DOHH2 (cell line): Measurements from ENCODE around the gene IL1RAPL1.

Experiments
- EZH2phosphoT487 ChIP-seq: fragments of 200-600 bp; sonication (generic); IDR thresholded peaks from 2 replicates; pipeline ENCODE4 v1.6.1; 2017; ENCODE audit warnings: borderline replicate concordance, mild to moderate bottlenecking, antibody characterized with exemption, low read length, moderate library complexity, mixed read lengths
- TF ChIP-seq, protein P1 (sequence below): fragments of 200-600 bp; sonication (generic); IDR thresholded peaks from one replicate; pipeline ENCODE4 v1.5.1; 2014; ENCODE audit warnings: antibody characterized with exemption, mild to moderate bottlenecking, low read depth, low read length; ENCODE audit not compliant: poor library complexity, severe bottlenecking

DNA sequence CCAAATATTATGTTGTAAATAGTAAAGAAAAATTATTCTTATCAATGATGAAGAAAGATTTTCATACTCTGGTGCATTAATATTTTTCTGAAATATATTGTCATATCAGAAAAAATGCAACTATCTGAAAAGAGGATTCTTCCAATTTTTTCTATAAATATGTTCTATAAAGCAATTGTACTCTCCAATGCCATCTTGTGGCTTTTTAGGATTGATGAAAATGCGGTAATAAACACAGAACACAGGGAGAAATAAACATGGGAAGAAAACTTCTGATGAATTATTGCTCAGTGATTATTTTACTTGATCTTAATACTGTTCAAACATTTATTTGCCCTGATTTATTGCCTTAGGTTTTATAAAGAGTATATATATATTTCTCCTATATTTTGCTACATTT lies 215.4 kb downstream of the IL1RAPL1 start:
- TF ChIP-seq, protein P1, sequence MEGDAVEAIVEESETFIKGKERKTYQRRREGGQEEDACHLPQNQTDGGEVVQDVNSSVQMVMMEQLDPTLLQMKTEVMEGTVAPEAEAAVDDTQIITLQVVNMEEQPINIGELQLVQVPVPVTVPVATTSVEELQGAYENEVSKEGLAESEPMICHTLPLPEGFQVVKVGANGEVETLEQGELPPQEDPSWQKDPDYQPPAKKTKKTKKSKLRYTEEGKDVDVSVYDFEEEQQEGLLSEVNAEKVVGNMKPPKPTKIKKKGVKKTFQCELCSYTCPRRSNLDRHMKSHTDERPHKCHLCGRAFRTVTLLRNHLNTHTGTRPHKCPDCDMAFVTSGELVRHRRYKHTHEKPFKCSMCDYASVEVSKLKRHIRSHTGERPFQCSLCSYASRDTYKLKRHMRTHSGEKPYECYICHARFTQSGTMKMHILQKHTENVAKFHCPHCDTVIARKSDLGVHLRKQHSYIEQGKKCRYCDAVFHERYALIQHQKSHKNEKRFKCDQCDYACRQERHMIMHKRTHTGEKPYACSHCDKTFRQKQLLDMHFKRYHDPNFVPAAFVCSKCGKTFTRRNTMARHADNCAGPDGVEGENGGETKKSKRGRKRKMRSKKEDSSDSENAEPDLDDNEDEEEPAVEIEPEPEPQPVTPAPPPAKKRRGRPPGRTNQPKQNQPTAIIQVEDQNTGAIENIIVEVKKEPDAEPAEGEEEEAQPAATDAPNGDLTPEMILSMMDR, result no peak
- TF ChIP-seq EZH2phosphoT487, result no peak
